ENCODE measurements around the gene TACC2.

GRCh38 chr10:122222638-122223037 lies 233.7 kb downstream of the TACC2 start:
- no peak for TF ChIP-seq EZH2 (IDR thresholded peaks at IDR 0.05; ENCODE audit: borderline replicate concordance, insufficient read depth, low read depth, low read length, poor library complexity, severe bottlenecking)
- TF ChIP-seq, protein P1, sequence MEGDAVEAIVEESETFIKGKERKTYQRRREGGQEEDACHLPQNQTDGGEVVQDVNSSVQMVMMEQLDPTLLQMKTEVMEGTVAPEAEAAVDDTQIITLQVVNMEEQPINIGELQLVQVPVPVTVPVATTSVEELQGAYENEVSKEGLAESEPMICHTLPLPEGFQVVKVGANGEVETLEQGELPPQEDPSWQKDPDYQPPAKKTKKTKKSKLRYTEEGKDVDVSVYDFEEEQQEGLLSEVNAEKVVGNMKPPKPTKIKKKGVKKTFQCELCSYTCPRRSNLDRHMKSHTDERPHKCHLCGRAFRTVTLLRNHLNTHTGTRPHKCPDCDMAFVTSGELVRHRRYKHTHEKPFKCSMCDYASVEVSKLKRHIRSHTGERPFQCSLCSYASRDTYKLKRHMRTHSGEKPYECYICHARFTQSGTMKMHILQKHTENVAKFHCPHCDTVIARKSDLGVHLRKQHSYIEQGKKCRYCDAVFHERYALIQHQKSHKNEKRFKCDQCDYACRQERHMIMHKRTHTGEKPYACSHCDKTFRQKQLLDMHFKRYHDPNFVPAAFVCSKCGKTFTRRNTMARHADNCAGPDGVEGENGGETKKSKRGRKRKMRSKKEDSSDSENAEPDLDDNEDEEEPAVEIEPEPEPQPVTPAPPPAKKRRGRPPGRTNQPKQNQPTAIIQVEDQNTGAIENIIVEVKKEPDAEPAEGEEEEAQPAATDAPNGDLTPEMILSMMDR (IDR thresholded peaks at IDR 0.05) = no peak

All from B cell (primary cell).